HG02678 (cell line): ENCODE measurements around the gene GNMT.
"Not testable (repeated sequence)": the region's sequence is repeated elsewhere in the genome, so short reads cannot be mapped to it uniquely, and the experiment has no call there.

Source experiments
- ATAC-seq: cut with Tn5 transposase; IDR thresholded peaks from one replicate; pipeline ENCODE4 v1.9.1; 2021; ENCODE audit warnings: mild to moderate bottlenecking, moderate library complexity; ENCODE audit not compliant: unreplicated experiment

The GNMT gene

DNA sequence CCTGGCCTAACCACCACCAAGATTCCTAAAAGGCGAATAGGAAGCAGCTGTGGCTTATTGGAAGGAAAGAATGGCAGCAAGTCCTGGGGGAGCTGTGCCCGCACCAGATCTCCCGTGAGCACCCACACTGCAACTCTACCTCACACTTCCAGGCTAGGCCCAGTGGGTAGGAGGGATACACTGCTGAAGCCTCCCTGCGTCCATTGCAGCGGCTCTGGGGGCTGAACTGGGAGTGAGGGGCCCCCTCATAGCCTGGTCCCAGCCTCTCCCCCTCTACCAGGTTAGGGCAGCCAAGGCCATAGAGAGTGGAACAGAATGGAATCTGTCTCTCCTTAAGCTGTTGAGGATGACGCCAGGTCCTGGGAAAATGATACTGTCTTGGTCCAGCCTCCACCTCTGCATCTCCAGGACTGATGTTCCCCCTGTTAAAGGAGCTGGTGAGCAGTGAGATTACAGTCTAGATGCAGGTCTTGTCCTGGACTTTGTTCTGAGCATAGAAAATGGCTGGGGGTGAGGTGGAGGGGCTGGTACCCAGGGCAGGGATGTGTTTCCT lies 20.0 kb upstream of the GNMT start:
- ATAC-seq, result no peak

DNA sequence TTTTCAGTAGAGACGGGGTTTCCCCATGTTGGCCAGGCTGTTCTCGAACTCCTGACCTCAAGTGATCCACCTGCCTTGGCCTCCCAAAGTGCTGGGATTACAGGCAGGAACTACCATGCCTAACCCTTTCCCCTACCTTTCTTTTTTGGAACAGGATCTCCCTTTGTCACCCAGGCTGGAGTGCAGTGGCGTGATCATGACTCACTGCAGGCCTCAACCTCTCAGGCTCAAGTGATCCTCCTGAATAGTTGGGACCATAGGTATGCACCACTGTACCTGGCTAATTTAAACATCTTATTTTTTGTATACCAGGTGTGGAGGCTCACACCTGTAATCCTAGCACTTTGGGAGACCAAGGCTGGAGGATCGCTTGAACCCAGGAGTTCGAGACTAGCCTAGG lies 19.2 kb upstream of the GNMT start:
- ATAC-seq, result not testable (repeated sequence)

GRCh38 chr6:42942444-42942843 lies 18.1 kb upstream of the GNMT start:
- ATAC-seq, result no peak

DNA sequence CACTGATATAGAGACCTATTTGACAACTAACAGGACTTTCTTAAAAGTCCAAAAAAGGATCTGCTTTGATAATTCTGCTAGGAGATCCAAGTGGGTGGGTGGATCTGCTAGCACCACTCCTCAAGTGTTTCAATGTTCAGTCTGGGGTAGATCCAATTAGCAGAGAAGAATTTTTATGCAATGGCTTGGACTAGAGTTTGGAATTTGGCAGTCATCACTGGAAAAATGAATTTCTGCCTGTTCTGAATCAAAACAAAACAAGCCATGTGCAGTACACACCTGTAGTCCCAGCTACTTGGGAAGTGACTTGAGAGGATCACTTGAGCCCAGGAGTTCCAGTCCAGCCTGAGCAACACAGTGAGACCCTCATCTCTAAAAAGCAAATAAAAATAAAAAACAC lies 12.6 kb upstream of the GNMT start:
- ATAC-seq, result no peak

- no peak for ATAC-seq
Observed at GRCh38 chr6:42952389-42952788, 8.2 kb upstream of the GNMT start.

DNA sequence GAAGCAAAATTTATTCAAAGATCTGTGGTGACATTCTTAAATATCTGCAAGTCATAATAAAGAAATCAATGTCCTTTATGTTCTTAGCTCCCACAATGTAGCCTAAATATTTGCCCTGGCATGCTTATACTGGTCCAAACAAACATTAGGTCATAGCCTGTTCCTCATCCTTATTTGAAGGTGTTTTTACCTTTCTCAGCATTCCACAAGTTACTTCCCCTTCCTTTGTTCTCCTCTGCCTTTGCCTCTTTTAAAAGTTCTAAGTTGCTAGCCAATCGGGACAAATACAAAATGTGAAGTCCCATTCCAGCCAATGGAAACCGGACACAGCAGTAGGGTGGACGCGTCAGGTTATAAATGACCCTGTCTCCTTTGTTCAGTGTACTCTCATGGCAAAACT lies 6.1 kb upstream of the GNMT start:
- ATAC-seq, result not testable (repeated sequence)

DNA sequence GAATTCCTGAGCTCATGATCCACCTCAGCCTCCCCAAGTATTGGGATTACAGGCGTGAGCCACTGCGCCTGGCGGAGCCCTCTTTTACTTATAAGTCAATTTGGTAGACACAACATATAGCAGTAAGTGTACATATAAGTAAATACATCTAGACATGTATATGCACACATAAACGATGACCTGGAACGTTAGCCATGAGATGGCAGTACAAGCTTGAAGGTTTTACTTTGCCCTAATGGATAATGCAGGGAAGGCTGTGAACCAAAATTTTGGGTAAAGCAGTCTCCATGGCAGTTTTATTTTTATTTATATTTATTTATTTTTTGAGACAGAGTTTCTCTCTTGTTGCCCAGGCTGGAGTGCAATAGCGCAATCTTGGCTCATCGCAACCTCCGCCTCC lies 2.4 kb upstream of the GNMT start:
- ATAC-seq, result no peak

- no peak for ATAC-seq
Observed at GRCh38 chr6:42959917-42960242, 674 bp upstream of the GNMT start.

DNA sequence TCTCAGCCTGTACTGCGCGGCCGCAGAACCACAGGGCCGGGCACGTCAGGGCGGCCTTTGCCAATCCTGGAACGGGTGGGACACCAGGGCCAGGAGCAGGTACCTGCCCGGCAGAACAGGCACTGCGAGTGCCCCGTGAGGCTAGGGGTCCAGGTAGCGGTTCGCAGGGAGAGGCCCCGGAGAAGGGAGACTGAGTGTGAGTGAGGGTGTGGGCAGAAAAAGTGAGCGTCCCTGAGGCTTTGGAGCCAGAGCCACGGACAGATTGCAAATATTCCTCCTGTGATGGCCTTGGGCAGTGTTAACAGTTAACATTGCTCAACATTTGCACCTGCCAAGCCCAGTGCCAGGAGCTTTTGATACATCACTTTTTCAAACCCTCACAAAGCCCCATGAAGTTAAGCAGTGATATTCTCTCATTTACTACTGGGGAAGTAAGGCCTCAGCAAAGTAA lies 491 bp downstream of the GNMT start:
- ATAC-seq, result no peak

DNA sequence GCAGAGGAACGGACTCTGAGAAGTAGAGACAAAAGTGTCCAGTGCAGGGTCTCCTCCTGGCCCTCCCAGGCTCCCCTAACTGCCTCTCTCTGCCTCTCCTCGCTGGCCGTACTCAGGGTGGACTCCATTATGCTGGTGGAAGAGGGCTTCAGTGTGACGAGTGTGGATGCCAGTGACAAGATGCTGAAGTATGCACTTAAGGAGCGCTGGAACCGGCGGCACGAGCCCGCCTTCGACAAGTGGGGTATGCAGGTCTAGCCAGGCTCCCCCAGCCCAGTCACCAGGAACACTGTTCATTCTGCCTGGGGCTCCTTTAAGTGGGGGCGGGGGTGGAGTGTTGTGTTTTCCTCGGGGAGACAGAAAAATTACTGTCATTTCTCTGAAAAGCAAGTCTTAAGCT lies 1.5 kb downstream of the GNMT start:
- ATAC-seq, result no peak

DNA sequence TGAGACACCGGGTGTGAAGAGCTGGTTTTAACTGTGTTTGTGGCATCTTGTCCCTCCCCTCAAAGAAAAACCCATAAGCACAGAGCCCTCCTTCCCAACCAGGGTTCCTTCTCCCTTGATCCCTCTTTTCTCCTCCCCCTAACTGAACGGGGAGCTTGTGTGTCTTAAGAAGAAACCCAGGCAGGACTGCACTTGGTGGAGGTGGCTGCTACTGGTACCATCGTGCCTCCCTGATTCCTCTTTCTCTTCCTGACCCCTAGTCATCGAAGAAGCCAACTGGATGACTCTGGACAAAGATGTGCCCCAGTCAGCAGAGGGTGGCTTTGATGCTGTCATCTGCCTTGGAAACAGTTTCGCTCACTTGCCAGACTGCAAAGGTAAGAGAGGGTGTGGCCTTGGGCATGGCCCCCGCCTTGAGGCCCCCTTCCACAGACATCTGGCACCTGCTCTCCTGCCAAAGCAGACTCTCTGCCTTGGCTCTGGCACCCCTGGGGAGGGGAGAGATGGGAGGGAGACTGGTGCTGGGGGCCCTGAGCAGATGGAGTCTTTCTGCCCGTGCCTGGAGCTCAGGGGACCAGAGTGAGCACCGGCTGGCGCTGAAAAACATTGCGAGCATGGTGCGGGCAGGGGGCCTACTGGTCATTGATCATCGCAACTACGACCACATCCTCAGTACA lies 2.1 kb downstream of the GNMT start:
- ATAC-seq, result no peak

DNA sequence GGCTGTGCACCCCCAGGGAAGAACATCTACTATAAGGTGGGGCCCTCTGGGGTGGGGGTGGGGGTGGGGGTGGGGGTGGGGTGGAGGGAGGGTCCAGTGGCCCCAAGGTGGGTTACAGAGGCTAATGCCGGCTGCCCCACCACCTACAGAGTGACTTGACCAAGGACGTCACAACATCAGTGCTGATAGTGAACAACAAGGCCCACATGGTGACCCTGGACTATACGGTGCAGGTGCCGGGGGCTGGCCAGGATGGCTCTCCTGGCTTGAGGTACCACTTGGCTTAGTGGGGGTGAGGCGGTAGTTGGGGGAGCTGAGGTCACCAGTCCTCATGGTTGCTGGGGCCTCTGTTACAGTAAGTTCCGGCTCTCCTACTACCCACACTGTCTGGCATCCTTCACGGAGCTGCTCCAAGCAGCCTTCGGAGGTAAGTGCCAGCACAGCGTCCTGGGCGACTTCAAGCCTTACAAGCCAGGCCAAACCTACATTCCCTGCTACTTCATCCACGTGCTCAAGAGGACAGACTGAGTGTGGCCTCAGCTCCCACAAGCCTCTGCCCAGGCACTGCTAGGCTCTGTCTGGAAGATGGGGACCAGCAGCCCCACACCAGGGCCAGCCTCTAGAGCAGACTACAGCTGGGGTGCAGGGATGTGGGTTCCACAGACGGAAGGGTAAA lies 2.8 kb downstream of the GNMT start:
- ATAC-seq, result no peak

- ATAC-seq, result no peak
Observed at GRCh38 chr6:42963855-42964605, 3.5 kb downstream of the GNMT start.

- no peak for ATAC-seq
Observed at GRCh38 chr6:42966571-42966970, 6.0 kb downstream of the GNMT start.

- ATAC-seq, result no peak
Observed at GRCh38 chr6:42967228-42967627, 6.7 kb downstream of the GNMT start.

GRCh38 chr6:42968126-42968701 lies 7.7 kb downstream of the GNMT start:
- no peak for ATAC-seq

GRCh38 chr6:42968783-42969182 lies 8.2 kb downstream of the GNMT start:
- no peak for ATAC-seq

- no peak for ATAC-seq
Observed at GRCh38 chr6:42969431-42969830, 8.9 kb downstream of the GNMT start.

- no peak for ATAC-seq
Observed at GRCh38 chr6:42969934-42970333, 9.4 kb downstream of the GNMT start.

GRCh38 chr6:42970871-42971612 lies 10.5 kb downstream of the GNMT start:
- no peak for ATAC-seq
